Endodermal cell (in vitro differentiated cells): Measurements from ENCODE around the gene SCLY. TPM values are rescaled to one million over a fixed set of nuclear protein-coding genes. Genes with fewer than 3 reads are reported as not detected.

Experiments
- DNase-seq: peaks from one replicate; pipeline ENCODE4 v3.0.0-alpha.2; 2017
- H3K27ac ChIP-seq: 2 replicates; pipeline ENCODE4 v1.5.1; 2013; ENCODE audit warnings: mild to moderate bottlenecking, low read depth, low read length, moderate library complexity
- H3K27me3 ChIP-seq: 2 replicates; pipeline ENCODE4 v1.6.1; 2013; ENCODE audit warnings: mild to moderate bottlenecking, low read length, moderate library complexity; ENCODE audit not compliant: insufficient read depth, control insufficient read depth, poor library complexity, severe bottlenecking
- H3K36me3 ChIP-seq: 2 replicates; pipeline ENCODE4 v1.7.0; 2013; ENCODE audit warnings: mild to moderate bottlenecking, low read length, moderate library complexity; ENCODE audit not compliant: control insufficient read depth, insufficient read depth
- H3K4me1 ChIP-seq: one replicate; pipeline ENCODE4 v1.7.0; 2013; ENCODE audit warnings: low read length; ENCODE audit not compliant: control insufficient read depth, insufficient read depth
- H3K4me3 ChIP-seq: 2 replicates; pipeline ENCODE4 v1.5.1; 2013; ENCODE audit warnings: mild to moderate bottlenecking, low read length, moderate library complexity
- H3K9ac ChIP-seq: 2 replicates; pipeline ENCODE4 v1.6.1; 2013; ENCODE audit warnings: mild to moderate bottlenecking, low read length, moderate library complexity; ENCODE audit not compliant: poor library complexity, severe bottlenecking; ENCODE audit errors: extremely low read depth
- H3K9me3 ChIP-seq: 2 replicates; pipeline ENCODE4 v1.6.1; 2013; ENCODE audit warnings: mild to moderate bottlenecking, low read length, moderate library complexity; ENCODE audit not compliant: control insufficient read depth
- H3K27ac Mint-ChIP-seq: 2 replicates; pipeline ENCODE4 v1.8.0; 2020; ENCODE audit warnings: mixed read lengths
- H3K27me3 Mint-ChIP-seq: 2 replicates; pipeline ENCODE4 v1.8.0; 2021; ENCODE audit warnings: mild to moderate bottlenecking, mixed read lengths; ENCODE audit not compliant: insufficient read depth
- H3K36me3 Mint-ChIP-seq: 2 replicates; pipeline ENCODE4 v1.8.0; 2020; ENCODE audit warnings: low read depth, mixed read lengths
- H3K4me1 Mint-ChIP-seq: 2 replicates; pipeline ENCODE4 v1.8.0; 2020; ENCODE audit warnings: mixed read lengths
- H3K4me3 Mint-ChIP-seq: 2 replicates; pipeline ENCODE4 v1.8.0; 2020; ENCODE audit warnings: mild to moderate bottlenecking, moderate library complexity, mixed read lengths
- H3K9me3 Mint-ChIP-seq: 2 replicates; pipeline ENCODE4 v1.8.0; 2020; ENCODE audit warnings: mild to moderate bottlenecking, mixed read lengths
- CTCF ChIP-seq: fragments of 200-600 bp; sonication (generic); conservative IDR thresholded peaks from 2 replicates; pipeline ENCODE4 v1.5.0; 2021; ENCODE audit warnings: antibody characterized with exemption, mild to moderate bottlenecking
- WGBS, 2 experiments: methylation state at CpG; one replicate each; pipeline versions ENCODE4 v1.1.5 to v1.1.7; 2013; ENCODE audit warnings: missing lambda C conversion rate in 2 of 2, mixed read lengths in 1 of 2; ENCODE audit not compliant: insufficient coverage in 1 of 2, insufficient read length in 1 of 2; 5-methylcytosine and 5-hydroxymethylcytosine counted together
- total RNA-seq, 2 donors: library from RNA; stranded (reverse); fragmentation: NEBNext Ultra II Directional in 1 of 2; extraction: Animal tissue kit (Norgen Biotek cat#: 25700) in 1 of 2; gene quantifications; 2 replicates in 1 of 2; 3 replicates in 1 of 2; pipeline ENCODE4 v1.2.1, GENCODE V29; 2021

SCLY gene
- total RNA-seq, 2 donors from 2014 or later = 39.0 to 45.0 TPM

- whole genome bisulfite sequencing, 2 experiments = 92% methylated on average over 5 of the region's 5 CpGs; no CpG with 5 or more reads in 1 of the 2 experiments
- H3K27ac ChIP-seq = no peak overlapping the region
- no peaks in the 10 kb centered on the region for H3K4me1 ChIP-seq
- H3K4me3 ChIP-seq = no peak overlapping the region
- H3K9me3 ChIP-seq = no peaks in the 10 kb centered on the region
- H3K36me3 Mint-ChIP-seq = no peaks in the 10 kb centered on the region
- no peaks in the 10 kb centered on the region for H3K4me1 Mint-ChIP-seq
- no peaks in the 10 kb centered on the region for H3K27me3 ChIP-seq
- no peak overlapping the region for H3K4me3 Mint-ChIP-seq
- no peak overlapping the region for H3K27ac Mint-ChIP-seq
- no peaks in the 10 kb centered on the region for H3K27me3 Mint-ChIP-seq
- no peaks in the 10 kb centered on the region for H3K36me3 ChIP-seq
- TF ChIP-seq CTCF = no peak
- H3K9me3 Mint-ChIP-seq = no peaks in the 10 kb centered on the region
- H3K9ac ChIP-seq = no peak overlapping the region
- DNase-seq = no peak
Measured at GRCh38 chr2:238144262-238144661, 83.5 kb downstream of the SCLY start.

- H3K9me3 ChIP-seq = no peaks in the 10 kb centered on the region
- no peaks in the 10 kb centered on the region for H3K4me1 ChIP-seq
- Mint-ChIP-seq H3K27me3 (no peaks in the 10 kb centered on the region), H3K27ac (no peak overlapping the region), H3K9me3 (no peaks in the 10 kb centered on the region), H3K36me3 (no peaks in the 10 kb centered on the region), H3K4me3 (no peak overlapping the region), H3K4me1 (no peaks in the 10 kb centered on the region)
- DNase-seq = no peak
- H3K27ac ChIP-seq = no peak overlapping the region
- H3K9ac ChIP-seq = no peak overlapping the region
- 86 to 90% methylated on average over 9 to 12 of the region's 12 CpGs for WGBS, 2 experiments
- H3K4me3 ChIP-seq = no peak overlapping the region
- no peak for TF ChIP-seq CTCF
- H3K27me3 ChIP-seq = no peaks in the 10 kb centered on the region
- H3K36me3 ChIP-seq = no peaks in the 10 kb centered on the region
Measured at GRCh38 chr2:238145046-238145445, 84.2 kb downstream of the SCLY start.

GRCh38 chr2:238145851-238146250 lies 85.0 kb downstream of the SCLY start:
- DNase-seq = no peak
- no peak for TF ChIP-seq CTCF
- WGBS, 2 experiments = 84 to 86% methylated on average over 7 to 12 of the region's 12 CpGs
- H3K27ac ChIP-seq = no peak overlapping the region
- H3K4me1 Mint-ChIP-seq = no peaks in the 10 kb centered on the region
- no peaks in the 10 kb centered on the region for H3K36me3 Mint-ChIP-seq
- H3K27me3 Mint-ChIP-seq = no peaks in the 10 kb centered on the region
- no peaks in the 10 kb centered on the region for H3K27me3 ChIP-seq
- H3K9me3 Mint-ChIP-seq = no peaks in the 10 kb centered on the region
- no peak overlapping the region for H3K27ac Mint-ChIP-seq
- H3K4me1 ChIP-seq = no peaks in the 10 kb centered on the region
- H3K4me3 ChIP-seq = no peak overlapping the region
- no peak overlapping the region for H3K4me3 Mint-ChIP-seq
- H3K36me3 ChIP-seq = no peaks in the 10 kb centered on the region
- H3K9me3 ChIP-seq = no peaks in the 10 kb centered on the region
- H3K9ac ChIP-seq = no peak overlapping the region
